Muscle of back (tissue), 10 donors: ENCODE data around the gene ASF1A. TPM values are rescaled to one million over a fixed set of nuclear protein-coding genes. Genes with fewer than 3 reads are reported as not detected.

Experiments
- polyA plus RNA-seq, 10 donors: library from polyadenylated mRNA; unstranded; fragments of 120-200 nt; gene quantifications; one replicate each; pipeline ENCODE4 v1.2.1, GENCODE V29; 2013; ENCODE audit not compliant: insufficient read length in 10 of 10

ASF1A gene
- polyA plus RNA-seq, 10 donors, result 17.0 to 22.3 (median 19.6) TPM

Other genes starting within 250 kb of the ASF1A start
- gene CEP85L, start 242.6 kb upstream of the ASF1A start, polyA plus RNA-seq, result 10 to 100 TPM; 10.7 to 27.7 (median 18.5) TPM
- 10 to 100 TPM in 9 of 10 donors, 1 to 10 TPM in 1; 9.3 to 14.5 (median 13.2) TPM for gene MCM9, start 41.0 kb downstream of the ASF1A start, polyA plus RNA-seq
- 10 to 100 TPM in 7 of 10 donors, 1 to 10 TPM in 3; 6.5 to 16.4 (median 12.5) TPM for gene FAM184A, start 184.5 kb downstream of the ASF1A start, polyA plus RNA-seq